ENCODE data around the gene PRKCA.

Gene PRKCA

DNA sequence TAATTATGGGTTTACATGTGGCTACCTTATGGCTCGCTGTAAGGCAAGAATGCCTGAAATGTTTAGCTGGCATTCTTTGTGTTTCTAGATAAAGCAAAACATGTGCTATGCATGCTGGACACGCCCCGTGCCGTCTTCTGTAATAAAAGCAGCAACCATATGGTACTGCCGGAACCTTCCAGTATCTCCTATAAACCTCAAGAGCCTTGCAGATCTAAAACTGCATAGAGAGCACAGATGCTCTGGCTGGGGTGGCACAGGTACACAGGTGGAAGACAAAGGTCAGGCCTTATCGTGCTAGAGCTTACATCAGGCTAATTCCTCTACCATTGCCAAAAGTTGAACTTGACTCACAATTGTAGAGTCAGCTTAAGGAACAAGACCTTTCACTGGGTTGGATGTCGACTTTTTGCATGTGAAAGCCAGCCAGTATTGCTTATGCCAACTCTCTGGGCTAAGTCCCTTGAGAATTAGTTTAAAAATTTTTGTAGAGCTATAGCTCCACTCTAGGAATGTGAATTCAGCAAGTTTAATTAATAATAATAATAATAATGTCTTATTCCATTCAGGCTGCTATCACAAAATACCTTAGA lies 345.1 kb downstream of the PRKCA start:
- TF ChIP-seq, protein P1, sequence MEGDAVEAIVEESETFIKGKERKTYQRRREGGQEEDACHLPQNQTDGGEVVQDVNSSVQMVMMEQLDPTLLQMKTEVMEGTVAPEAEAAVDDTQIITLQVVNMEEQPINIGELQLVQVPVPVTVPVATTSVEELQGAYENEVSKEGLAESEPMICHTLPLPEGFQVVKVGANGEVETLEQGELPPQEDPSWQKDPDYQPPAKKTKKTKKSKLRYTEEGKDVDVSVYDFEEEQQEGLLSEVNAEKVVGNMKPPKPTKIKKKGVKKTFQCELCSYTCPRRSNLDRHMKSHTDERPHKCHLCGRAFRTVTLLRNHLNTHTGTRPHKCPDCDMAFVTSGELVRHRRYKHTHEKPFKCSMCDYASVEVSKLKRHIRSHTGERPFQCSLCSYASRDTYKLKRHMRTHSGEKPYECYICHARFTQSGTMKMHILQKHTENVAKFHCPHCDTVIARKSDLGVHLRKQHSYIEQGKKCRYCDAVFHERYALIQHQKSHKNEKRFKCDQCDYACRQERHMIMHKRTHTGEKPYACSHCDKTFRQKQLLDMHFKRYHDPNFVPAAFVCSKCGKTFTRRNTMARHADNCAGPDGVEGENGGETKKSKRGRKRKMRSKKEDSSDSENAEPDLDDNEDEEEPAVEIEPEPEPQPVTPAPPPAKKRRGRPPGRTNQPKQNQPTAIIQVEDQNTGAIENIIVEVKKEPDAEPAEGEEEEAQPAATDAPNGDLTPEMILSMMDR (IDR thresholded peaks at IDR 0.05; ENCODE audit: low read depth, low read length, missing control alignments): no peak
- no peak for DNase-seq (ENCODE audit: low read depth)

DNA sequence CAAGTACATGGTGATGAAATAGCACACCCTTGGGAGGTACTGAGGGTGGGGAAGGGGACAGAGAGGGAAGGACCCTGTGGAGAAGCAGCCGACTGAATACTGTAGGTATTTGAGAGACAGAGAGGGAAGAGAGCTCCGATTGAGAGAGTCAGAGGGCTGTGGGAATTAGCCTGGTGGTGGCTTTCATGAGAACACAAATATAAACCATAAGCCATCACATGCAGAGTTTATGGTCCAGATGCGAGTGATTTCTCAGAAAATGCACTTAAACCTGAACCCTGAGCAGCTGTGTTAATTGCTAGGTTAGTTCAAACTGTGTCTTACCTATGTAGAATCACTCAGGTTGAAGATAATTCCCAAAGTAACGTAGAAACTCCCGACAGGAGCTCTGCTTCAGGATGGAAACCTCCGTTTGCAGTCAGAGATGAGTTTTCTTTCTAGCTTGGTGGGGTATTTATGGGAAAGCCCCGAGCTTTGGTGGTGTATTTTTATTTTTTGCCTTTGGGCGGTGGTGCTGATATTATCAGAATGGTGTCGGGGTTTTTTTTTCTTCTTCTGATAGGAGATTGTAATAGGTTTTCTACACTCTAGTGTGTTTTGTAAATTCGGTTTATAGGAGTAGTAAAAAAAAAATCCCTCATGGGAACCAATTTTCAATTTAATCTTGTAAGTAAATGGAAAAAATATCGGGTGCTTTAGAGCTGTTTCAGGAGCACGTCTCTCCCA lies 347.6 kb downstream of the PRKCA start:
- H3K4me3 ChIP-seq (ENCODE audit: low read depth, low read length): no peak overlapping the region
- DNase-seq (ENCODE audit: low read depth): no peak
- TF ChIP-seq, protein P1 (IDR thresholded peaks at IDR 0.05; ENCODE audit: low read depth, low read length, missing control alignments): no peak

More for the DNA sequence above, 345.1 kb downstream of the PRKCA start:
- H3K4me3 ChIP-seq (ENCODE audit: low read depth, low read length): no peak overlapping the region

DNA sequence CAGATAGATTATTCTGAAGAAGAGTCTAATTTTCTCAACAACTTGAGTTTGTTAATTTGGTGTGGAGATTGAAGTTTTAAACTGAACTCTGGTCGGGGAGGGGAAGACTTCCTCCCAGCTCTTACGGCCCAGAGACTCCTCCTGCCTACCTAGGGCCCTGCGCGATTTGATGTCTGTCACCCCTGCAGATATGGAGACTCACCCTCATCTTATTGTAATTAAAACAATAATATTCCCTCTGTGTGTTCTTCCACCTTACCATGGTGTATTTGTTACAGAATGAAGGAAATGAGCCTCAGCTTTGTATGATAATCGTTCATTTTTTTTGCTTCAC lies 348.1 kb downstream of the PRKCA start:
- no peak for DNase-seq (ENCODE audit: low read depth)
- no peak overlapping the region for H3K4me3 ChIP-seq (ENCODE audit: low read depth, low read length)
- TF ChIP-seq, protein P1 (IDR thresholded peaks at IDR 0.05; ENCODE audit: low read depth, low read length, missing control alignments): no peak

DNA sequence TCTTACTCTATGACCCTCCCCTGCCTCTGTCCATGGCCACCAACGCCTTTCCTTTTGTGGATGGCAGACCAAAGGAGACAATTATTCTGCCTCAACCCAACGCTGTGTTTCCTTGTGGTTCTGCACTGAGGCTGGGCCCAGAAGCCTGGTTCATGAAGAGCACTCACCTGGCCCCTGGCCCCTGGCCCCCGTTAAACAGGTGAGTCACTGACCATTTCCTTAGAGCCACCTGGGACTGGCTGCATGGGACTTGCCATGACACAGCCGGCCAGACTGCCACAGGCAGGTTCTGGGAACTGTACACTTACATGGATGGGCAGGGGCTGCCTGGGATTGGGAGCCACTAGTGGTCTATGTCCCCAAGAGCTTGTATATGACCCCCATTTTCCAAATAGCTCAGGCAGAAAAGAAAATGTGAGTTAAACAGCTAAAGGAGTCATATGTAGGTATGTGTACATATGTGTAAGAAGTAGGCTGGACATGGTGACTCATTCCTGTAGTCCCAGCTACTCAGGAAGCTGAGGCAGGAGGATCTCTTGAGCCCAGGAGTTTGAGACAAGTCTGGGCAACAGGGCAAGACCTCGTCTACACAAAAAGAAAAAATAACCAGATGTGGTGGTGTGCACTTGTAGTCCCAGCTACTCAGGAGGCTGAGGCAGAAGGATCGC lies 350.6 kb downstream of the PRKCA start:
- no peak for DNase-seq (ENCODE audit: low read depth)
- TF ChIP-seq, protein P1 (IDR thresholded peaks at IDR 0.05; ENCODE audit: low read depth, low read length, missing control alignments): no peak
- no peak overlapping the region for H3K4me3 ChIP-seq (ENCODE audit: low read depth, low read length)

DNA sequence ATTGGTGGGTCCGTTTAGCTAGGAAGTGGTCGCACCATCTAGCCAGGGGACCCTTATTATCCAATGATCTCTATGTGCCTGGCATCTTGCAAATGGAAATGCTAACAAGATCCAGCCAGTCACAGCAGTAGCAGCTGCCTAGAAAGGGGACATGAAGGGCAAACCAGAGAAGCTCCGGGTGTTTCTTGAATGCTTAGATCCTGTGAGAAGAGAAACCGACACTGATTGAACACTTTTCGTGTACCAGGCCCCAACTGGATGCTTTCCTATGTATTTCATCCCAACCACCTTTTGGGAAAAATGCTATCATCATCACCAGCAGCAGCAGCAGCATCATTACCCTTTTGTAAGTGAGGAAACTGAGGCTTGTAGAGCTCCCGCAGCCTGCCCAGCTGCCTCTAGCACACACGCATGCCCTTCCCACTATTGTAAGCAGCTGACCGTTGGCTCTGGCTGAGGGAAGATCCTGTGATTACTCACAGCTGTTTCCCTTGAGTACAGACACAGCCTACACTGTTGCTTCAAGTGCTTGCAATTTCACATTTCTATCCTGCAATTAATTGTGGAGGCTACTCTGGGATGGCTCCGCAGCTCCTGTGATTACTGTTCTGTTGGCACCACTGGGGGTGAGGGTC lies 351.8 kb downstream of the PRKCA start:
- DNase-seq (ENCODE audit: low read depth): no peak
- H3K4me3 ChIP-seq (ENCODE audit: low read depth, low read length): no peak overlapping the region
- TF ChIP-seq, protein P1 (IDR thresholded peaks at IDR 0.05; ENCODE audit: low read depth, low read length, missing control alignments): no peak

DNA sequence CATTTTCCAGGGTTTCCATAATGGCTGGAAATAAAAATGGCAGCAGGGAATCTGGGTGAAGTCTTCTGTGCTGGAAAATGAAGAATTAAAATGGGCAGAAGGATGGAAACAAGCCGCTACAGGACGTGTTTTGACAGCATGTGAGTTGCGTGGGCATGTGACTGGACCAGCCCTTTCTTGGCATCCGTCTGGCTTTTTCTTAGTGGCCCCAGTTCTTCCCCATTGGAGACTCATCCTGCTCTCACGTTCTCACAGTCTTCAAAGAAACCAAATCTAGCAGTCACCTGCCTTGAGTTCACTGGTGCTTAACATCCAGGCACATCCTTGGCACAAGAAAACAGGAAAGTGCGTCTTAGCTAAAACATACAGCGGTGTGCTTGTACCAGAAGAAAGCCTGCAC lies 352.4 kb downstream of the PRKCA start:
- no peak for DNase-seq (ENCODE audit: low read depth)
- H3K4me3 ChIP-seq (ENCODE audit: low read depth, low read length): no peak overlapping the region
- TF ChIP-seq, protein P1 (IDR thresholded peaks at IDR 0.05; ENCODE audit: low read depth, low read length, missing control alignments): no peak

Data from GM12864 (cell line).